K562 (cell line): ENCODE data around the gene LINS1. TPM values are rescaled to one million over a fixed set of nuclear protein-coding genes. Genes with fewer than 3 reads are reported as not detected.

ENCODE experiments used
- ATAC-seq: fragments of 200-7000 bp; cut with Tn5 transposase; 3 replicates; pipeline ENCODE4 v1.9.1; 2020; ENCODE audit warnings: moderate library complexity
- BruUV-seq: library from RNA; stranded (reverse); fragments of 400-500 nt; replicated peaks from 2 replicates; lab custom pipeline; 2021; lab: Mats Ljungman, UMichigan
- CTCF ChIA-PET: fragments of 300-600 bp; formaldehyde crosslinking; extraction: SDS; loops from one replicate; lab custom pipeline; 2021; ENCODE audit warnings: low intra/inter-chr PET ratio; lab: Yijun Ruan, JAX
- POLR2A ChIA-PET: fragments of 300-600, 350-650 bp; sonication (Branson Sonifier 250); formaldehyde crosslinking; extraction: SDS; loops from one replicate; lab custom pipeline; 2021; ENCODE audit warnings: antibody characterized with exemption, inconsistent platforms; lab: Yijun Ruan, JAX
- DNase-seq, 4 experiments: peaks; one replicate each; pipeline versions ENCODE4 v3.0.0 to v3.0.0-alpha.2; 2011 to 2018; ENCODE audit warnings: low spot score in 3 of 4, mixed read lengths in 3 of 4; ENCODE audit errors: extremely low read depth in 1 of 4
- FAIRE-seq: peaks from 2 replicates; lab custom pipeline; 2011; peaks lifted over from hg19 to GRCh38; lab: Jason Lieb, UNC
- H2AFZ ChIP-seq: 2 replicates; pipeline ENCODE4 v1.6.0; 2011; ENCODE audit warnings: low read depth, low read length, control low read depth, inconsistent platforms
- H3K27ac ChIP-seq: fragments of 200-600 bp; 3 replicates; pipeline ENCODE4 v1.8.0; 2011; ENCODE audit warnings: low read depth, mild to moderate bottlenecking, control low read depth, inconsistent platforms, low read length, moderate library complexity, mixed read lengths; ENCODE audit errors: extremely low read depth
- H3K27me3 ChIP-seq, 2 experiments: fragments of 300-600 bp in 1 of 2; 2 replicates in 1 of 2; 3 replicates in 1 of 2; pipeline versions ENCODE4 v1.6.0 to v1.8.0; 2011; ENCODE audit warnings: inconsistent platforms in 2 of 2, low read length in 2 of 2, mild to moderate bottlenecking in 1 of 2, mixed read lengths in 1 of 2, moderate library complexity in 1 of 2; ENCODE audit not compliant: control insufficient read depth in 2 of 2, insufficient read depth in 2 of 2
- H3K36me3 ChIP-seq: fragments of 300-600 bp; 3 replicates; pipeline ENCODE4 v1.8.0; 2011; ENCODE audit warnings: mild to moderate bottlenecking, low read length, inconsistent platforms; ENCODE audit not compliant: control insufficient read depth, insufficient read depth
- H3K4me1 ChIP-seq, 2 experiments: fragments of 200-600 bp in 1 of 2; replicated peaks in 1 of 2; 2 replicates in 1 of 2; 3 replicates in 1 of 2; pipeline versions ENCODE4 v1.5.1 to v1.8.0; 2011; ENCODE audit warnings: inconsistent platforms in 2 of 2, low read length in 2 of 2, mild to moderate bottlenecking in 1 of 2, mixed read lengths in 1 of 2, moderate library complexity in 1 of 2; ENCODE audit not compliant: control insufficient read depth in 2 of 2, insufficient read depth in 2 of 2
- H3K4me2 ChIP-seq: 2 replicates; pipeline ENCODE4 v1.6.1; 2011; ENCODE audit warnings: low read length, control low read depth, inconsistent platforms, mixed read lengths; ENCODE audit not compliant: insufficient read depth
- H3K4me3 ChIP-seq: fragments of 200-600 bp; sonication (generic), shearing (Covaris generic); 2 replicates; pipeline ENCODE4 v1.5.1; 2016; ENCODE audit warnings: control low read depth, inconsistent platforms
- H3K79me2 ChIP-seq: fragments of 200-600 bp; 3 replicates; pipeline ENCODE4 v1.8.0; 2011; ENCODE audit warnings: low read length, inconsistent platforms; ENCODE audit not compliant: control insufficient read depth, insufficient read depth
- H3K9ac ChIP-seq, 2 experiments: 2 replicates each; pipeline versions ENCODE4 v1.6.0 to v1.6.1; 2011; ENCODE audit warnings: low read depth in 2 of 2, low read length in 2 of 2, control low read depth in 1 of 2, inconsistent platforms in 1 of 2, mild to moderate bottlenecking in 1 of 2, mixed read lengths in 1 of 2; ENCODE audit not compliant: insufficient read depth in 1 of 2
- H3K9me1 ChIP-seq: one replicate; pipeline ENCODE4 v1.6.0; 2011; ENCODE audit warnings: inconsistent platforms, mild to moderate bottlenecking, low read length, moderate library complexity; ENCODE audit not compliant: control insufficient read depth, insufficient read depth
- H3K9me3 ChIP-seq: replicated peaks from 2 replicates; pipeline ENCODE4 v1.5.1; 2011; ENCODE audit warnings: low read depth, low read length, inconsistent platforms; ENCODE audit not compliant: control insufficient read depth, insufficient read depth
- H4K20me1 ChIP-seq: replicated peaks from 2 replicates; pipeline ENCODE4 v1.6.1; 2011; ENCODE audit warnings: low read length, inconsistent platforms, mixed read lengths; ENCODE audit not compliant: control insufficient read depth, insufficient read depth
- CREBBP ChIP-seq: IDR thresholded peaks from one replicate; pipeline ENCODE4 v1.6.1; 2012; ENCODE audit warnings: low read depth, mild to moderate bottlenecking, control low read depth, inconsistent platforms, low read length
- RAD21 ChIP-seq, 2 experiments: fragments of 250-450 bp in 1 of 2; fragments of 450-650 bp in 1 of 2; sonication (Bioruptor Pico) in 1 of 2; formaldehyde crosslinking in 1 of 2; IDR thresholded peaks in 1 of 2; conservative IDR thresholded peaks in 1 of 2; 2 replicates each; pipeline versions ENCODE4 v1.4.0 to v1.8.0; 2020 to 2022; ENCODE audit warnings: mild to moderate bottlenecking in 2 of 2, moderate library complexity in 1 of 2
- SMC3 ChIP-seq: conservative IDR thresholded peaks from 2 replicates; pipeline ENCODE4 v1.6.1; 2011; ENCODE audit warnings: low read depth, low read length, improper control_type of control experiment; ENCODE audit not compliant: insufficient read depth
- ZFP36 ChIP-seq: fragments of 150-350 bp; IDR thresholded peaks from 2 replicates; pipeline ENCODE4 v1.6.1; 2018; ENCODE audit warnings: low read length, low read depth; ENCODE audit not compliant: partially characterized antibody
- ZNF75A ChIP-seq: fragments of 450-650 bp; formaldehyde crosslinking; IDR thresholded peaks from 2 replicates; pipeline ENCODE4 v1.4.0; 2020; ENCODE audit warnings: mild to moderate bottlenecking
- WGBS: fragments of 100-300 bp; shearing (Covaris generic); methylation state at CpG from one replicate; pipeline ENCODE4 v1.1.6; 2016; ENCODE audit warnings: low coverage, mixed read lengths; ENCODE audit not compliant: insufficient coverage; ENCODE audit errors: missing lambda C conversion rate; 5-methylcytosine and 5-hydroxymethylcytosine counted together
- in situ Hi-C: fragments of 300-500 bp; cut with MboI; formaldehyde crosslinking; loops from 4 replicates; pipeline ENCODE4 v1.15.0; 2018; ENCODE audit warnings: inconsistent platforms, mixed read lengths
- intact Hi-C: fragments of 100-400 bp; cut with micrococcal nuclease; formaldehyde crosslinking; loops from 2 replicates; pipeline ENCODE4 v1.14.2; 2022
- polyA plus RNA-seq, 8 experiments: library from polyadenylated mRNA; depleted of rRNA in 4 of 8; stranded (reverse) in 5 of 8; unstranded in 3 of 8; fragments of >200 nt; fragmentation: Nextera tagmentation in 2 of 8; fragmentation: Illumina TruSeq in 1 of 8; extraction: Ambion mirVana in 2 of 8; extraction: Trizol in 1 of 8; gene quantifications; 2 replicates each; pipeline versions ENCODE4 v1.2.1 to v1.2.3, GENCODE V29; 2011 to 2014; ENCODE audit warnings: inconsistent platforms in 1 of 8, missing spikeins in 1 of 8
- total RNA-seq, 7 experiments: library from RNA; depleted of rRNA in 6 of 7; stranded (reverse); fragments of >200 nt in 6 of 7; fragmentation: Illumina TruSeq in 2 of 7; extraction: Trizol in 2 of 7; gene quantifications; 2 replicates each; pipeline versions ENCODE4 v1.2.1 to v1.2.3, GENCODE V29; 2011 to 2021; ENCODE audit warnings: low replicate concordance in 1 of 7
- TF ChIP-seq, protein P1 (sequence below): fragments of 450-650 bp; IDR thresholded peaks from 2 replicates; pipeline ENCODE4 v1.6.1; 2016; ENCODE audit warnings: mild to moderate bottlenecking, moderate library complexity
- TF ChIP-seq, protein P2 (sequence below), 3 experiments: IDR thresholded peaks in 2 of 3; conservative IDR thresholded peaks in 1 of 3; 2 replicates each; pipeline ENCODE4 v1.5.1; 2011 to 2012; ENCODE audit warnings: low read length in 3 of 3, mild to moderate bottlenecking in 3 of 3, control low read depth in 2 of 3, improper control_type of control experiment in 1 of 3, inconsistent platforms in 1 of 3, low read depth in 1 of 3, mixed read lengths in 1 of 3, moderate library complexity in 1 of 3; ENCODE audit not compliant: insufficient read depth in 2 of 3

Gene LINS1
- total and polyA plus RNA-seq, 9 of the 15 experiments (the other 6 are each of a cell fraction or from before 2014, with no cell fraction given) = 15.4 to 31.4 (median 24.6) TPM

DNA sequence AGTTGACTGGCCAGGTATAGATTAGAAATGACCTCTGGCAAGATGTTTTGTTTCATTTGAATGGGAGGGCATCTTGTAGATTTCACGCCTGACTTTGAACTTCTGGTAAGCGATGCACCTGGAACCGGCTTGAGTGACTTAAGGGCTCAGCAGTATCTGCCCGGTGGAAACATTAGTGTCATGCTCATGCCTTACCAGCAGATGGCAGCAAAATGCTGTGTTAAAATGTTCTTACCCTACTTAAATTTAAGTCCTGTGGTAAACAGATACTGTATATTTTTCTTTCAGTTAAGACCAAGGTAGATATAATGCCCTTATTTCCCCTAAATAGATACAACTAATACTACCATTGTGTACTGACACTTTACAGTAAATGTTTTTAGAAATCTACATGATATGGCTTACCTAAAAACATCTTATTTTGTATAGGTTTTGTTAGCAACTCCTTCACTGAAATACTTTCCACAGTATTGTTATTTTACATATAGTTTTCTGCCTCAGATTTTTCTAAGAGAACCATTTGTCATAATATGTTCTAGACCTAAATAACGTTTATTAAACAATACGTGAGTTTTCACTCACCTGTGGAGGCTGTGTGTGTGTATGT, 25.9 kb upstream of the LINS1 start:
- BruUV-seq = no TSS peak
- peak; percentile 61 to 73 (median 68) for DNase-seq
- H3K4me2 ChIP-seq = no peak overlapping the region
- no peaks in the 10 kb centered on the region for H3K9me3 ChIP-seq
- no peaks in the 10 kb centered on the region for H3K9me1 ChIP-seq
- no peak overlapping the region for H3K27ac ChIP-seq
- in situ Hi-C loops = loop anchor here (25.0 kb wide), 1 partner anchor 634 kb away; the partner anchor contains the start of gene CHSY1
- 28% methylated on average over 6 of the region's 6 CpGs for WGBS
- no peaks in the 10 kb centered on the region; a peak in 1 of 5 replicates for H3K4me1 ChIP-seq
- 0 out of 2 replicates have a peak, but pooled peaks cover 4% of the 10 kb centered on the region for H4K20me1 ChIP-seq
- peak; percentile 94 for ATAC-seq
- POLR2A ChIA-PET = no interaction called here
- H3K79me2 ChIP-seq = no peaks in the 10 kb centered on the region
- CTCF ChIA-PET = interaction anchor here (1.2 to 2.6 kb wide), 3 partner anchors 245 to 390 kb away, joined by 3 to 23 read pairs (median 15); no protein-coding TSS in a partner anchor
- H3K27me3 ChIP-seq = no peaks in the 10 kb centered on the region
- intact Hi-C loops = loop anchor here (1.0 to 10.0 kb wide), 3 partner anchors 245 to 627 kb away; partner anchors contain the start of gene CHSY1
- FAIRE-seq = peak; percentile 94
- H2AFZ ChIP-seq = no peak overlapping the region
- no peak overlapping the region for H3K9ac ChIP-seq
- no peak overlapping the region for H3K4me3 ChIP-seq
- H3K36me3 ChIP-seq = peaks cover 22% of the 10 kb centered on the region; the same call in 2 of the 3 replicates
- TF ChIP-seq, protein P1, sequence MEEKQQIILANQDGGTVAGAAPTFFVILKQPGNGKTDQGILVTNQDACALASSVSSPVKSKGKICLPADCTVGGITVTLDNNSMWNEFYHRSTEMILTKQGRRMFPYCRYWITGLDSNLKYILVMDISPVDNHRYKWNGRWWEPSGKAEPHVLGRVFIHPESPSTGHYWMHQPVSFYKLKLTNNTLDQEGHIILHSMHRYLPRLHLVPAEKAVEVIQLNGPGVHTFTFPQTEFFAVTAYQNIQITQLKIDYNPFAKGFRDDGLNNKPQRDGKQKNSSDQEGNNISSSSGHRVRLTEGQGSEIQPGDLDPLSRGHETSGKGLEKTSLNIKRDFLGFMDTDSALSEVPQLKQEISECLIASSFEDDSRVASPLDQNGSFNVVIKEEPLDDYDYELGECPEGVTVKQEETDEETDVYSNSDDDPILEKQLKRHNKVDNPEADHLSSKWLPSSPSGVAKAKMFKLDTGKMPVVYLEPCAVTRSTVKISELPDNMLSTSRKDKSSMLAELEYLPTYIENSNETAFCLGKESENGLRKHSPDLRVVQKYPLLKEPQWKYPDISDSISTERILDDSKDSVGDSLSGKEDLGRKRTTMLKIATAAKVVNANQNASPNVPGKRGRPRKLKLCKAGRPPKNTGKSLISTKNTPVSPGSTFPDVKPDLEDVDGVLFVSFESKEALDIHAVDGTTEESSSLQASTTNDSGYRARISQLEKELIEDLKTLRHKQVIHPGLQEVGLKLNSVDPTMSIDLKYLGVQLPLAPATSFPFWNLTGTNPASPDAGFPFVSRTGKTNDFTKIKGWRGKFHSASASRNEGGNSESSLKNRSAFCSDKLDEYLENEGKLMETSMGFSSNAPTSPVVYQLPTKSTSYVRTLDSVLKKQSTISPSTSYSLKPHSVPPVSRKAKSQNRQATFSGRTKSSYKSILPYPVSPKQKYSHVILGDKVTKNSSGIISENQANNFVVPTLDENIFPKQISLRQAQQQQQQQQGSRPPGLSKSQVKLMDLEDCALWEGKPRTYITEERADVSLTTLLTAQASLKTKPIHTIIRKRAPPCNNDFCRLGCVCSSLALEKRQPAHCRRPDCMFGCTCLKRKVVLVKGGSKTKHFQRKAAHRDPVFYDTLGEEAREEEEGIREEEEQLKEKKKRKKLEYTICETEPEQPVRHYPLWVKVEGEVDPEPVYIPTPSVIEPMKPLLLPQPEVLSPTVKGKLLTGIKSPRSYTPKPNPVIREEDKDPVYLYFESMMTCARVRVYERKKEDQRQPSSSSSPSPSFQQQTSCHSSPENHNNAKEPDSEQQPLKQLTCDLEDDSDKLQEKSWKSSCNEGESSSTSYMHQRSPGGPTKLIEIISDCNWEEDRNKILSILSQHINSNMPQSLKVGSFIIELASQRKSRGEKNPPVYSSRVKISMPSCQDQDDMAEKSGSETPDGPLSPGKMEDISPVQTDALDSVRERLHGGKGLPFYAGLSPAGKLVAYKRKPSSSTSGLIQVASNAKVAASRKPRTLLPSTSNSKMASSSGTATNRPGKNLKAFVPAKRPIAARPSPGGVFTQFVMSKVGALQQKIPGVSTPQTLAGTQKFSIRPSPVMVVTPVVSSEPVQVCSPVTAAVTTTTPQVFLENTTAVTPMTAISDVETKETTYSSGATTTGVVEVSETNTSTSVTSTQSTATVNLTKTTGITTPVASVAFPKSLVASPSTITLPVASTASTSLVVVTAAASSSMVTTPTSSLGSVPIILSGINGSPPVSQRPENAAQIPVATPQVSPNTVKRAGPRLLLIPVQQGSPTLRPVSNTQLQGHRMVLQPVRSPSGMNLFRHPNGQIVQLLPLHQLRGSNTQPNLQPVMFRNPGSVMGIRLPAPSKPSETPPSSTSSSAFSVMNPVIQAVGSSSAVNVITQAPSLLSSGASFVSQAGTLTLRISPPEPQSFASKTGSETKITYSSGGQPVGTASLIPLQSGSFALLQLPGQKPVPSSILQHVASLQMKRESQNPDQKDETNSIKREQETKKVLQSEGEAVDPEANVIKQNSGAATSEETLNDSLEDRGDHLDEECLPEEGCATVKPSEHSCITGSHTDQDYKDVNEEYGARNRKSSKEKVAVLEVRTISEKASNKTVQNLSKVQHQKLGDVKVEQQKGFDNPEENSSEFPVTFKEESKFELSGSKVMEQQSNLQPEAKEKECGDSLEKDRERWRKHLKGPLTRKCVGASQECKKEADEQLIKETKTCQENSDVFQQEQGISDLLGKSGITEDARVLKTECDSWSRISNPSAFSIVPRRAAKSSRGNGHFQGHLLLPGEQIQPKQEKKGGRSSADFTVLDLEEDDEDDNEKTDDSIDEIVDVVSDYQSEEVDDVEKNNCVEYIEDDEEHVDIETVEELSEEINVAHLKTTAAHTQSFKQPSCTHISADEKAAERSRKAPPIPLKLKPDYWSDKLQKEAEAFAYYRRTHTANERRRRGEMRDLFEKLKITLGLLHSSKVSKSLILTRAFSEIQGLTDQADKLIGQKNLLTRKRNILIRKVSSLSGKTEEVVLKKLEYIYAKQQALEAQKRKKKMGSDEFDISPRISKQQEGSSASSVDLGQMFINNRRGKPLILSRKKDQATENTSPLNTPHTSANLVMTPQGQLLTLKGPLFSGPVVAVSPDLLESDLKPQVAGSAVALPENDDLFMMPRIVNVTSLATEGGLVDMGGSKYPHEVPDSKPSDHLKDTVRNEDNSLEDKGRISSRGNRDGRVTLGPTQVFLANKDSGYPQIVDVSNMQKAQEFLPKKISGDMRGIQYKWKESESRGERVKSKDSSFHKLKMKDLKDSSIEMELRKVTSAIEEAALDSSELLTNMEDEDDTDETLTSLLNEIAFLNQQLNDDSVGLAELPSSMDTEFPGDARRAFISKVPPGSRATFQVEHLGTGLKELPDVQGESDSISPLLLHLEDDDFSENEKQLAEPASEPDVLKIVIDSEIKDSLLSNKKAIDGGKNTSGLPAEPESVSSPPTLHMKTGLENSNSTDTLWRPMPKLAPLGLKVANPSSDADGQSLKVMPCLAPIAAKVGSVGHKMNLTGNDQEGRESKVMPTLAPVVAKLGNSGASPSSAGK = no peak
- TF ChIP-seq ZNF75A (CRISPR knock-in tag) (no peak), SMC3 (peak; percentile 49; the same call in 1 of the 2 replicates), ZFP36 (no peak), RAD21 (CRISPR knock-in tag; conservative IDR thresholded peaks at IDR 0.05 in 1 of 2, IDR thresholded peaks at IDR 0.05 in 1 of 2) (peak; percentile 63 to 74), CREBBP (no peak)
- TF ChIP-seq, protein P2, sequence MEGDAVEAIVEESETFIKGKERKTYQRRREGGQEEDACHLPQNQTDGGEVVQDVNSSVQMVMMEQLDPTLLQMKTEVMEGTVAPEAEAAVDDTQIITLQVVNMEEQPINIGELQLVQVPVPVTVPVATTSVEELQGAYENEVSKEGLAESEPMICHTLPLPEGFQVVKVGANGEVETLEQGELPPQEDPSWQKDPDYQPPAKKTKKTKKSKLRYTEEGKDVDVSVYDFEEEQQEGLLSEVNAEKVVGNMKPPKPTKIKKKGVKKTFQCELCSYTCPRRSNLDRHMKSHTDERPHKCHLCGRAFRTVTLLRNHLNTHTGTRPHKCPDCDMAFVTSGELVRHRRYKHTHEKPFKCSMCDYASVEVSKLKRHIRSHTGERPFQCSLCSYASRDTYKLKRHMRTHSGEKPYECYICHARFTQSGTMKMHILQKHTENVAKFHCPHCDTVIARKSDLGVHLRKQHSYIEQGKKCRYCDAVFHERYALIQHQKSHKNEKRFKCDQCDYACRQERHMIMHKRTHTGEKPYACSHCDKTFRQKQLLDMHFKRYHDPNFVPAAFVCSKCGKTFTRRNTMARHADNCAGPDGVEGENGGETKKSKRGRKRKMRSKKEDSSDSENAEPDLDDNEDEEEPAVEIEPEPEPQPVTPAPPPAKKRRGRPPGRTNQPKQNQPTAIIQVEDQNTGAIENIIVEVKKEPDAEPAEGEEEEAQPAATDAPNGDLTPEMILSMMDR (IDR thresholded peaks at IDR 0.05 in 2 of 3, conservative IDR thresholded peaks at IDR 0.05 in 1 of 3; ENCODE audit: insufficient read depth in 2 of 3, low read depth in 1 of 3, low read length in 3 of 3) = peak; percentile 55 to 85 (median 78)
